Uterus (tissue), 4 donors: ENCODE data around the gene RHCG. TPM values are rescaled to one million over a fixed set of nuclear protein-coding genes. Genes with fewer than 3 reads are reported as not detected.

Source experiments
- DNase-seq, 2 donors: peaks; one replicate each; pipeline ENCODE4 v3.0.0-alpha.2; 2019 to 2020
- H3K27ac ChIP-seq, 2 donors: fragments of 200-600 bp; sonication (generic); 1 replicate in 1 of 2; 2 replicates in 1 of 2; pipeline ENCODE4 v1.5.1; 2016 to 2018
- H3K27me3 ChIP-seq, 2 donors: fragments of 200-600 bp; sonication (generic); one replicate each; pipeline ENCODE4 v1.5.1; 2018 to 2019; ENCODE audit warnings: control low read depth in 1 of 2
- H3K36me3 ChIP-seq, 2 donors: fragments of 200-600 bp; sonication (generic); one replicate each; pipeline ENCODE4 v1.5.1; 2019; ENCODE audit warnings: control low read depth in 1 of 2
- H3K4me1 ChIP-seq, 2 donors: fragments of 200-600 bp; sonication (generic); one replicate each; pipeline ENCODE4 v1.5.1; 2018 to 2019; ENCODE audit warnings: control low read depth in 1 of 2
- H3K4me3 ChIP-seq, 2 donors: fragments of 200-600 bp; sonication (generic); 1 replicate in 1 of 2; 2 replicates in 1 of 2; pipeline ENCODE4 v1.5.1; 2018 to 2019; ENCODE audit warnings: mild to moderate bottlenecking in 1 of 2
- H3K9me3 ChIP-seq, 2 donors: fragments of 200-600 bp; sonication (generic); one replicate each; pipeline ENCODE4 v1.5.1; 2019; ENCODE audit warnings: control low read depth in 1 of 2
- CTCF ChIP-seq, 4 experiments: fragments of 200-600 bp in 2 of 4; fragments of 450-650 bp in 2 of 4; sonication (generic) in 2 of 4; IDR thresholded peaks; one replicate each; pipeline ENCODE4 v1.5.1; 2016 to 2019; ENCODE audit warnings: antibody characterized with exemption in 4 of 4, mild to moderate bottlenecking in 2 of 4, moderate library complexity in 1 of 4
- POLR2A ChIP-seq, 2 donors: fragments of 450-650 bp; IDR thresholded peaks; one replicate each; pipeline ENCODE4 v1.6.1; 2016; ENCODE audit warnings: antibody characterized with exemption in 2 of 2, mild to moderate bottlenecking in 1 of 2, moderate library complexity in 1 of 2
- intact Hi-C: fragments of 100-400 bp; cut with DNase I; formaldehyde crosslinking; loops from one replicate; pipeline ENCODE4 v1.15.1; 2023; ENCODE audit warnings: low total_unique reads
- total RNA-seq, 4 donors: library from RNA; depleted of rRNA in 3 of 4; stranded (reverse); fragments of >200 nt in 3 of 4; gene quantifications; one replicate each; pipeline versions ENCODE4 v1.1.0 to v1.2.4, GENCODE V29; 2014 to 2023
- donor health status: DM: yes; HTN: yes; CAD: no.

RHCG gene
- total RNA-seq, 4 donors from 2014 or later, result 0.14 to 2.9 (median 0.58) TPM; not detected in 1

- intact Hi-C loops, result no loop called here
- no peak for DNase-seq
Measured at GRCh38 chr15:89458440-89458839, 37.9 kb downstream of the RHCG start.

GRCh38 chr15:89457086-89457485, 39.3 kb downstream of the RHCG start:
- Histone ChIP-seq H3K27ac (no peak overlapping the region), H3K4me1 (no peaks in the 10 kb centered on the region), H3K4me3 (no peak overlapping the region), H3K9me3 (no peaks in the 10 kb centered on the region), H3K36me3 (no peaks in the 10 kb centered on the region), H3K27me3 (no peaks in the 10 kb centered on the region)
- TF ChIP-seq CTCF (IDR thresholded peaks at IDR 0.05), result no peak
- intact Hi-C loops, result no loop called here
- no peak for DNase-seq

More at GRCh38 chr15:89458440-89458839, 37.9 kb downstream of the RHCG start:
- Histone ChIP-seq H3K36me3 (no peaks in the 10 kb centered on the region), H3K4me3 (no peak overlapping the region), H3K4me1 (no peaks in the 10 kb centered on the region), H3K27ac (no peak overlapping the region), H3K9me3 (no peaks in the 10 kb centered on the region), H3K27me3 (no peaks in the 10 kb centered on the region)
- TF ChIP-seq CTCF (IDR thresholded peaks at IDR 0.05) (no peak), POLR2A (IDR thresholded peaks at IDR 0.05) (no peak)

- intact Hi-C loops, result no loop called here
- no peaks in the 10 kb centered on the region for H3K36me3 ChIP-seq
- H3K4me1 ChIP-seq, result no peaks in the 10 kb centered on the region
- no peak for TF ChIP-seq CTCF (IDR thresholded peaks at IDR 0.05)
- no peak for TF ChIP-seq POLR2A (IDR thresholded peaks at IDR 0.05)
- H3K9me3 ChIP-seq, result no peaks in the 10 kb centered on the region
- H3K27ac ChIP-seq, result no peak overlapping the region
- DNase-seq, result no peak
- no peaks in the 10 kb centered on the region for H3K27me3 ChIP-seq
- H3K4me3 ChIP-seq, result no peak overlapping the region
Measured at GRCh38 chr15:89455535-89455934, 40.8 kb downstream of the RHCG start.

GRCh38 chr15:89452330-89452836, 44.0 kb downstream of the RHCG start:
- Histone ChIP-seq H3K27ac (no peak overlapping the region), H3K4me3 (no peak overlapping the region), H3K4me1 (no peaks in the 10 kb centered on the region), H3K9me3 (no peaks in the 10 kb centered on the region), H3K36me3 (no peaks in the 10 kb centered on the region), H3K27me3 (no peaks in the 10 kb centered on the region)
- intact Hi-C loops, result no loop called here
- DNase-seq, result no peak
- TF ChIP-seq CTCF (IDR thresholded peaks at IDR 0.05) (no peak), POLR2A (IDR thresholded peaks at IDR 0.05) (no peak)

GRCh38 chr15:89451846-89452245, 44.5 kb downstream of the RHCG start:
- Histone ChIP-seq H3K36me3 (no peaks in the 10 kb centered on the region), H3K4me1 (no peaks in the 10 kb centered on the region), H3K27me3 (no peaks in the 10 kb centered on the region), H3K27ac (no peak overlapping the region), H3K9me3 (no peaks in the 10 kb centered on the region), H3K4me3 (no peak overlapping the region)
- DNase-seq, result no peak
- TF ChIP-seq POLR2A (IDR thresholded peaks at IDR 0.05), result no peak
- TF ChIP-seq CTCF (IDR thresholded peaks at IDR 0.05), result no peak
- intact Hi-C loops, result no loop called here
